Activated T-cell treated with anti-CD3 and anti-CD28 coated beads for 24 hours (primary cell): ENCODE results near the gene LLCFC1.

ENCODE experiments used
- DNase-seq: peaks from one replicate; pipeline ENCODE4 v3.0.0-alpha.2; 2020; ENCODE audit warnings: low read depth

LLCFC1 gene

GRCh38 chr7:142910481-142910880, 28.8 kb upstream of the LLCFC1 start:
- no peak for DNase-seq

GRCh38 chr7:142913051-142913450, 26.2 kb upstream of the LLCFC1 start:
- no peak for DNase-seq

GRCh38 chr7:142913566-142913965, 25.7 kb upstream of the LLCFC1 start:
- DNase-seq: no peak

- no peak for DNase-seq
Observed at GRCh38 chr7:142914121-142914520, 25.2 kb upstream of the LLCFC1 start.

- no peak for DNase-seq
Observed at GRCh38 chr7:142915315-142915714, 24.0 kb upstream of the LLCFC1 start.

GRCh38 chr7:142916508-142916907, 22.8 kb upstream of the LLCFC1 start:
- no peak for DNase-seq

GRCh38 chr7:142917447-142917846, 21.8 kb upstream of the LLCFC1 start:
- no peak for DNase-seq

- DNase-seq: no peak
Observed at GRCh38 chr7:142918901-142919300, 20.4 kb upstream of the LLCFC1 start.

- no peak for DNase-seq
Observed at GRCh38 chr7:142919656-142920055, 19.6 kb upstream of the LLCFC1 start.

- no peak for DNase-seq
Observed at GRCh38 chr7:142923391-142923790, 15.9 kb upstream of the LLCFC1 start.

- DNase-seq: no peak
Observed at GRCh38 chr7:142925413-142925812, 13.9 kb upstream of the LLCFC1 start.

- DNase-seq: no peak
Observed at GRCh38 chr7:142927085-142927745, 12.1 kb upstream of the LLCFC1 start.

- no peak for DNase-seq
Observed at GRCh38 chr7:142927949-142928348, 11.3 kb upstream of the LLCFC1 start.

GRCh38 chr7:142930126-142930730, 9.1 kb upstream of the LLCFC1 start:
- no peak for DNase-seq

GRCh38 chr7:142932386-142933091, 6.7 kb upstream of the LLCFC1 start:
- DNase-seq: no peak

- DNase-seq: no peak
Observed at GRCh38 chr7:142933092-142933475, 6.2 kb upstream of the LLCFC1 start.

GRCh38 chr7:142933624-142934023, 5.7 kb upstream of the LLCFC1 start, which contains the start of gene TRPV5:
Gene TRPV5 (minus strand): TSS chr7:142933746. CDS start chr7:142933459, 287 bp downstream.
- DNase-seq: no peak

- no peak for DNase-seq
Observed at GRCh38 chr7:142934056-142934455, 5.2 kb upstream of the LLCFC1 start.

GRCh38 chr7:142935941-142936565, 3.2 kb upstream of the LLCFC1 start:
- DNase-seq: no peak

- no peak for DNase-seq
Observed at GRCh38 chr7:142938611-142939010, 673 bp upstream of the LLCFC1 start.

- DNase-seq: no peak
Observed at GRCh38 chr7:142940966-142941535, 1.8 kb downstream of the LLCFC1 start.

GRCh38 chr7:142941541-142941940, 2.3 kb downstream of the LLCFC1 start:
- DNase-seq: no peak

GRCh38 chr7:142942746-142943145, 3.5 kb downstream of the LLCFC1 start:
- no peak for DNase-seq
